K562 (cell line): Measurements from ENCODE around the gene UBE2L3. TPM values are rescaled to one million over a fixed set of nuclear protein-coding genes. Genes with fewer than 3 reads are reported as not detected.
A peak's percentile ranks its signal among the peaks of the same experiment; 100 is the strongest.
"Not testable (repeated sequence)": the region's sequence is repeated elsewhere in the genome, so short reads cannot be mapped to it uniquely, and the experiment has no call there.

Experiments
- ATAC-seq: fragments of 200-7000 bp; cut with Tn5 transposase; 3 replicates; pipeline ENCODE4 v1.9.1; 2020; ENCODE audit warnings: moderate library complexity
- BruUV-seq: library from RNA; stranded (reverse); fragments of 400-500 nt; replicated peaks from 2 replicates; lab custom pipeline; 2021; lab: Mats Ljungman, UMichigan
- CTCF ChIA-PET: fragments of 300-600 bp; formaldehyde crosslinking; extraction: SDS; loops from one replicate; lab custom pipeline; 2021; ENCODE audit warnings: low intra/inter-chr PET ratio; lab: Yijun Ruan, JAX
- POLR2A ChIA-PET: fragments of 300-600, 350-650 bp; sonication (Branson Sonifier 250); formaldehyde crosslinking; extraction: SDS; loops from one replicate; lab custom pipeline; 2021; ENCODE audit warnings: antibody characterized with exemption, inconsistent platforms; lab: Yijun Ruan, JAX
- DNase-seq, 4 experiments: peaks; one replicate each; pipeline versions ENCODE4 v3.0.0 to v3.0.0-alpha.2; 2011 to 2018; ENCODE audit warnings: low spot score in 3 of 4, mixed read lengths in 3 of 4; ENCODE audit errors: extremely low read depth in 1 of 4
- FAIRE-seq: peaks from 2 replicates; lab custom pipeline; 2011; peaks lifted over from hg19 to GRCh38; lab: Jason Lieb, UNC
- H2AFZ ChIP-seq: 2 replicates; pipeline ENCODE4 v1.6.0; 2011; ENCODE audit warnings: low read depth, low read length, control low read depth, inconsistent platforms
- H3K27ac ChIP-seq: fragments of 200-600 bp; 3 replicates; pipeline ENCODE4 v1.8.0; 2011; ENCODE audit warnings: low read depth, mild to moderate bottlenecking, control low read depth, inconsistent platforms, low read length, moderate library complexity, mixed read lengths; ENCODE audit errors: extremely low read depth
- H3K27me3 ChIP-seq, 2 experiments: fragments of 300-600 bp in 1 of 2; 2 replicates in 1 of 2; 3 replicates in 1 of 2; pipeline versions ENCODE4 v1.6.0 to v1.8.0; 2011; ENCODE audit warnings: inconsistent platforms in 2 of 2, low read length in 2 of 2, mild to moderate bottlenecking in 1 of 2, mixed read lengths in 1 of 2, moderate library complexity in 1 of 2; ENCODE audit not compliant: control insufficient read depth in 2 of 2, insufficient read depth in 2 of 2
- H3K36me3 ChIP-seq: fragments of 300-600 bp; 3 replicates; pipeline ENCODE4 v1.8.0; 2011; ENCODE audit warnings: mild to moderate bottlenecking, low read length, inconsistent platforms; ENCODE audit not compliant: control insufficient read depth, insufficient read depth
- H3K4me1 ChIP-seq, 2 experiments: fragments of 200-600 bp in 1 of 2; replicated peaks in 1 of 2; 2 replicates in 1 of 2; 3 replicates in 1 of 2; pipeline versions ENCODE4 v1.5.1 to v1.8.0; 2011; ENCODE audit warnings: inconsistent platforms in 2 of 2, low read length in 2 of 2, mild to moderate bottlenecking in 1 of 2, mixed read lengths in 1 of 2, moderate library complexity in 1 of 2; ENCODE audit not compliant: control insufficient read depth in 2 of 2, insufficient read depth in 2 of 2
- H3K4me2 ChIP-seq: 2 replicates; pipeline ENCODE4 v1.6.1; 2011; ENCODE audit warnings: low read length, control low read depth, inconsistent platforms, mixed read lengths; ENCODE audit not compliant: insufficient read depth
- H3K4me3 ChIP-seq: fragments of 200-600 bp; sonication (generic), shearing (Covaris generic); 2 replicates; pipeline ENCODE4 v1.5.1; 2016; ENCODE audit warnings: control low read depth, inconsistent platforms
- H3K79me2 ChIP-seq: fragments of 200-600 bp; 3 replicates; pipeline ENCODE4 v1.8.0; 2011; ENCODE audit warnings: low read length, inconsistent platforms; ENCODE audit not compliant: control insufficient read depth, insufficient read depth
- H3K9ac ChIP-seq, 2 experiments: 2 replicates each; pipeline versions ENCODE4 v1.6.0 to v1.6.1; 2011; ENCODE audit warnings: low read depth in 2 of 2, low read length in 2 of 2, control low read depth in 1 of 2, inconsistent platforms in 1 of 2, mild to moderate bottlenecking in 1 of 2, mixed read lengths in 1 of 2; ENCODE audit not compliant: insufficient read depth in 1 of 2
- H3K9me1 ChIP-seq: one replicate; pipeline ENCODE4 v1.6.0; 2011; ENCODE audit warnings: inconsistent platforms, mild to moderate bottlenecking, low read length, moderate library complexity; ENCODE audit not compliant: control insufficient read depth, insufficient read depth
- H3K9me3 ChIP-seq: replicated peaks from 2 replicates; pipeline ENCODE4 v1.5.1; 2011; ENCODE audit warnings: low read depth, low read length, inconsistent platforms; ENCODE audit not compliant: control insufficient read depth, insufficient read depth
- H4K20me1 ChIP-seq: replicated peaks from 2 replicates; pipeline ENCODE4 v1.6.1; 2011; ENCODE audit warnings: low read length, inconsistent platforms, mixed read lengths; ENCODE audit not compliant: control insufficient read depth, insufficient read depth
- BRCA1 ChIP-seq, 2 experiments: fragments of 450-650 bp in 1 of 2; sonication (generic) in 1 of 2; formaldehyde crosslinking in 1 of 2; IDR thresholded peaks; 2 replicates each; pipeline versions ENCODE4 v1.5.0 to v1.6.1; 2017 to 2020; ENCODE audit warnings: mild to moderate bottlenecking in 1 of 2, missing genetic modification reagents in 1 of 2
- CHD2 ChIP-seq: IDR thresholded peaks from 2 replicates; pipeline ENCODE4 v1.6.1; 2011; ENCODE audit warnings: low read depth, low read length
- CREB1 ChIP-seq, 2 experiments: sonication (generic) in 1 of 2; formaldehyde crosslinking in 1 of 2; IDR thresholded peaks; 2 replicates each; pipeline versions ENCODE4 v1.6.1 to v1.8.0; 2012 to 2022; ENCODE audit warnings: inconsistent platforms in 1 of 2, mild to moderate bottlenecking in 1 of 2, missing genetic modification reagents in 1 of 2, moderate library complexity in 1 of 2
- FOXA3 ChIP-seq, 2 experiments: fragments of 450-650 bp in 1 of 2; sonication (generic) in 1 of 2; formaldehyde crosslinking; IDR thresholded peaks in 1 of 2; conservative IDR thresholded peaks in 1 of 2; 2 replicates each; pipeline versions ENCODE4 v1.4.0 to v1.8.0; 2020 to 2022; ENCODE audit warnings: mild to moderate bottlenecking in 2 of 2, missing genetic modification reagents in 1 of 2
- FOXP1 ChIP-seq: sonication (generic); formaldehyde crosslinking; IDR thresholded peaks from 2 replicates; pipeline ENCODE4 v1.8.0; 2022; ENCODE audit warnings: mild to moderate bottlenecking, missing genetic modification reagents
- GABPB2 ChIP-seq: fragments of 250-450 bp; sonication (Bioruptor Pico); conservative IDR thresholded peaks from 2 replicates; pipeline ENCODE4 v1.5.1; 2021; ENCODE audit warnings: mild to moderate bottlenecking
- HNRNPK ChIP-seq: fragments of 200-400 bp; formaldehyde crosslinking; IDR thresholded peaks from one replicate; pipeline ENCODE4 v1.6.1; 2018; ENCODE audit warnings: mild to moderate bottlenecking, low read depth, low read length; ENCODE audit not compliant: poor library complexity, severe bottlenecking
- JUN ChIP-seq, 2 experiments: sonication (generic) in 1 of 2; formaldehyde crosslinking in 1 of 2; IDR thresholded peaks; 2 replicates each; pipeline versions ENCODE4 v1.6.1 to v1.8.0; 2012 to 2022; ENCODE audit warnings: borderline replicate concordance in 2 of 2, mild to moderate bottlenecking in 2 of 2, improper control_type of control experiment in 1 of 2, low read depth in 1 of 2, low read length in 1 of 2, missing genetic modification reagents in 1 of 2
- MTA1 ChIP-seq: fragments of 450-650 bp; IDR thresholded peaks from 2 replicates; pipeline ENCODE4 v1.6.1; 2017; ENCODE audit warnings: borderline replicate concordance
- RBFOX2 ChIP-seq: fragments of 200-400 bp; formaldehyde crosslinking; IDR thresholded peaks from 2 replicates; pipeline ENCODE4 v1.6.1; 2017; ENCODE audit warnings: low read depth, mild to moderate bottlenecking, low read length, moderate library complexity
- STAG1 ChIP-seq: sonication (generic); formaldehyde crosslinking; IDR thresholded peaks from 2 replicates; pipeline ENCODE4 v1.5.0; 2020; ENCODE audit warnings: missing genetic modification reagents, borderline replicate concordance
- THRB ChIP-seq: fragments of 450-650 bp; formaldehyde crosslinking; conservative IDR thresholded peaks from 2 replicates; pipeline ENCODE4 v1.4.0; 2022; ENCODE audit warnings: mild to moderate bottlenecking, missing genetic modification characterization
- ZNF124 ChIP-seq: sonication (generic); formaldehyde crosslinking; IDR thresholded peaks from 2 replicates; pipeline ENCODE4 v1.8.1; 2022; ENCODE audit warnings: missing genetic modification reagents
- ZNF23 ChIP-seq: fragments of 250-450 bp; sonication (Bioruptor Pico); IDR thresholded peaks from 2 replicates; pipeline ENCODE4 v1.4.0; 2020; ENCODE audit warnings: mild to moderate bottlenecking
- ZNF512 ChIP-seq: IDR thresholded peaks from 2 replicates; pipeline ENCODE4 v1.6.1; 2016; ENCODE audit warnings: missing genetic modification characterization, missing compliant biosample characterization
- ZNF583 ChIP-seq: fragments of 250-450 bp; sonication (Bioruptor Pico); IDR thresholded peaks from 2 replicates; pipeline ENCODE4 v1.4.0; 2020
- ZNF589 ChIP-seq: fragments of 200-800 bp; sonication (Bioruptor generic); IDR thresholded peaks from 2 replicates; pipeline ENCODE4 v1.6.1; 2016; ENCODE audit warnings: low read depth, missing genetic modification characterization, missing compliant biosample characterization
- WGBS: fragments of 100-300 bp; shearing (Covaris generic); methylation state at CpG from one replicate; pipeline ENCODE4 v1.1.6; 2016; ENCODE audit warnings: low coverage, mixed read lengths; ENCODE audit not compliant: insufficient coverage; ENCODE audit errors: missing lambda C conversion rate; 5-methylcytosine and 5-hydroxymethylcytosine counted together
- in situ Hi-C: fragments of 300-500 bp; cut with MboI; formaldehyde crosslinking; loops from 4 replicates; pipeline ENCODE4 v1.15.0; 2018; ENCODE audit warnings: inconsistent platforms, mixed read lengths
- intact Hi-C: fragments of 100-400 bp; cut with micrococcal nuclease; formaldehyde crosslinking; loops from 2 replicates; pipeline ENCODE4 v1.14.2; 2022
- polyA plus RNA-seq, 8 experiments: library from polyadenylated mRNA; depleted of rRNA in 4 of 8; stranded (reverse) in 5 of 8; unstranded in 3 of 8; fragments of >200 nt; fragmentation: Nextera tagmentation in 2 of 8; fragmentation: Illumina TruSeq in 1 of 8; extraction: Ambion mirVana in 2 of 8; extraction: Trizol in 1 of 8; gene quantifications; 2 replicates each; pipeline versions ENCODE4 v1.2.1 to v1.2.3, GENCODE V29; 2011 to 2014; ENCODE audit warnings: inconsistent platforms in 1 of 8, missing spikeins in 1 of 8
- total RNA-seq, 7 experiments: library from RNA; depleted of rRNA in 6 of 7; stranded (reverse); fragments of >200 nt in 6 of 7; fragmentation: Illumina TruSeq in 2 of 7; extraction: Trizol in 2 of 7; gene quantifications; 2 replicates each; pipeline versions ENCODE4 v1.2.1 to v1.2.3, GENCODE V29; 2011 to 2021; ENCODE audit warnings: low replicate concordance in 1 of 7

Gene UBE2L3
- total and polyA plus RNA-seq, 9 of the 15 experiments (the other 6 are each of a cell fraction or from before 2014, with no cell fraction given) = 215 to 625 (median 285) TPM

GRCh38 chr22:21579474-21579851 lies 11.9 kb downstream of the UBE2L3 start (continued):
- TF ChIP-seq ZNF589 (0 out of 2 replicates have a peak, but pooled peaks have one; percentile 29), ZNF512 (tag) (no peak; the same call in 1 of the 2 replicates), MTA1 (no peak), HNRNPK (no peak), ZNF23 (CRISPR knock-in tag) (no peak), CHD2 (no peak)

- H3K4me3 ChIP-seq; CTCF ChIA-PET; BruUV-seq; intact Hi-C loops; H3K9me3 ChIP-seq; in situ Hi-C loops; H3K27ac ChIP-seq; H3K27me3 ChIP-seq; DNase-seq; ATAC-seq; H3K9ac ChIP-seq; FAIRE-seq; H2AFZ ChIP-seq; H3K4me2 ChIP-seq; TF ChIP-seq CREB1 (IDR thresholded peaks at IDR 0.05); JUN (IDR thresholded peaks at IDR 0.05; ENCODE audit: borderline replicate concordance, low read depth, low read length); BRCA1 (IDR thresholded peaks at IDR 0.05): not testable (repeated sequence)
- Histone ChIP-seq H4K20me1 (peaks cover 68% of the 10 kb centered on the region), H3K4me1 (peaks cover 10 to 16% of the 10 kb centered on the region in 2 experiments; a peak in 3 of 5 replicates), H3K9me1 (peaks cover 32% of the 10 kb centered on the region), H3K36me3 (peaks cover 58% of the 10 kb centered on the region), H3K79me2 (peaks cover 97% of the 10 kb centered on the region)
- WGBS = 69% methylated on average over 9 of the region's 9 CpGs
- POLR2A ChIA-PET = interaction anchor here (0.5 to 76.8 kb wide), 4 partner anchors 8 to 380 kb away, joined by 3 to 4622 read pairs (median 22); partner anchors contain the start of genes CCDC116, SDF2L1 and YDJC
- TF ChIP-seq THRB (CRISPR knock-in tag) (0 out of 2 replicates have a peak, but pooled peaks have one; percentile 23), STAG1 (CRISPR knock-in tag) (0 out of 2 replicates have a peak, but pooled peaks have one; percentile 14), ZNF124 (CRISPR knock-in tag) (0 out of 2 replicates have a peak, but pooled peaks have one; percentile 4), RBFOX2 (0 out of 2 replicates have a peak, but pooled peaks have one; percentile 17), GABPB2 (CRISPR knock-in tag) (0 out of 2 replicates have a peak, but pooled peaks have one; percentile 10), FOXP1 (CRISPR knock-in tag) (0 out of 2 replicates have a peak, but pooled peaks have one; percentile 10), CREB1 (CRISPR knock-in tag; IDR thresholded peaks at IDR 0.05) (peak; percentile 29; the same call in 1 of the 2 replicates), FOXA3 (CRISPR knock-in tag; conservative IDR thresholded peaks at IDR 0.05 in 1 of 2, IDR thresholded peaks at IDR 0.05 in 1 of 2) (0 out of 4 replicates have a peak, but pooled peaks of 1 of the 2 experiments have one; percentile 2), ZNF583 (CRISPR knock-in tag) (0 out of 2 replicates have a peak, but pooled peaks have one; percentile 34), JUN (CRISPR knock-in tag; IDR thresholded peaks at IDR 0.05; ENCODE audit: borderline replicate concordance) (0 out of 2 replicates have a peak, but pooled peaks have one; percentile 27), BRCA1 (CRISPR knock-in tag; IDR thresholded peaks at IDR 0.05) (peak; percentile 90)
Measured at GRCh38 chr22:21580623-21581007, 13.1 kb downstream of the UBE2L3 start.
